NB4 (cell line): Measurements from ENCODE around the gene LTBP1.

Source experiments
- CTCF ChIP-seq: IDR thresholded peaks from one replicate; pipeline ENCODE4 v1.5.1; 2012; ENCODE audit warnings: low read depth, low read length
- MYC ChIP-seq: IDR thresholded peaks from 2 replicates; pipeline ENCODE4 v1.6.1; 2011; ENCODE audit warnings: low read depth, low read length
- POLR2A ChIP-seq: IDR thresholded peaks from 2 replicates; pipeline ENCODE4 v1.6.1; 2011; ENCODE audit warnings: mild to moderate bottlenecking; ENCODE audit not compliant: insufficient read length; ENCODE audit errors: extremely low read depth
- TF ChIP-seq, protein P1 (sequence below): IDR thresholded peaks from 2 replicates; pipeline ENCODE4 v1.6.1; 2011; ENCODE audit warnings: low read depth, low read length

DNA sequence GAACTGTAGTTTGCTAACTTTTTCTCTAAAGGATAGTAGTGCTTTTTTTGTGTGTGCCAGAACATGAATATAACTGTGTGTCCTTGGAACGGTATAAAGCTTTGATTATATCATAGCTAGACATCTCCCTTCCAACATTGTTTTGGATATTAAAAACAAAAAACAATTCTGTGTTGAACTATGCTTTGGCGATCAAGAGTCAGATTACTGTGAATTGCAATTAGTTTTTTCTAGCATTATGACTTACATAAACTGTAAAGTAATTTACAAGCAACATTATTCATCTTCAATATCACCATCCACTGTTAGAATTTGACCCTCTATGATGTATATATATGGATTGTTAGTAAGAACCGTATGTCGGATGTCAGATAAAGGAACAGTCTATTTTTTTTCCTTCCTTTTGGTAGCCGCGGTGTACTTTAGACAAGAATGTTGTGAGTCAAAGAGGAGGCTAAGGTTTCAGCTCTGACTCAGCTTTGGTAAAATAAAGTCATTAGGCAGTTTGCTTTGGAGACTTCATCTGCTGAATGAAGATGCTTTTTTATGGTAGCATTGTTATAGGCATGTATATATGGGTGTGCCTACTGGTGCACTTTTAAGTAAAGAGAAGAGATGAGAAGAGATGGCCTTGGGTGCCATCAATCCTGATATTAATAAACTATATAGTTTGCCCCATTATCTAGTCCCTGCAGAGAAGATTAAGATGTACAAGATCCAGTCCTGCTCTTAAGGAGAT lies 76.4 kb downstream of the LTBP1 start:
- TF ChIP-seq CTCF = no peak
- no peak for TF ChIP-seq POLR2A
- TF ChIP-seq, protein P1, sequence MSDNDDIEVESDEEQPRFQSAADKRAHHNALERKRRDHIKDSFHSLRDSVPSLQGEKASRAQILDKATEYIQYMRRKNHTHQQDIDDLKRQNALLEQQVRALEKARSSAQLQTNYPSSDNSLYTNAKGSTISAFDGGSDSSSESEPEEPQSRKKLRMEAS = no peak
- TF ChIP-seq MYC = no peak
